GM12892 (cell line): ENCODE results near the gene PCBP2.

Source experiments
- POLR2A ChIP-seq: IDR thresholded peaks from 2 replicates; pipeline ENCODE4 v1.6.1; 2011; ENCODE audit warnings: low read depth, low read length, control low read depth
- POLR2AphosphoS5 ChIP-seq: IDR thresholded peaks from 2 replicates; pipeline ENCODE4 v1.6.1; 2011; ENCODE audit warnings: low read depth, low read length, control low read depth

DNA sequence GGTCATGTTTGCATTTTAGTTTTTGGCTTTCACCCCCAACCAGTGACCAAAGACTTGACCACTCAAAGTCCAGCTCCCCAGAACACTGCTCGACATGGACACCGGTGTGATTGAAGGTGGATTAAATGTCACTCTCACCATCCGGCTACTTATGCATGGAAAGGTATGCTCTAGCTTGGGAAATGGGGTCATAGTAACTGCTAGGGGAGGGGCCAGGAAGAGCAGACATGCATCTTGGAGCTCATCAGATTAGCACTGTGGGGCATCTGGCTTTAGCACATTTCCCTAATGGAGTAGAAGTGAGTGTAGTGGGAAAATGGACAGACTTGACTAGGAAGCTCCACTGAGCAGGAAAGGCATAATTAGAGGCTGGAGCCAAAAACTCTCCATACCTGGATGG, 2.8 kb downstream of the PCBP2 start:
- TF ChIP-seq POLR2A (no peak; the same call in 1 of the 2 replicates), POLR2AphosphoS5 (peak; percentile 30; the same call in 1 of the 2 replicates)
